Activated T-helper 2 cell treated with anti-CD3 and anti-CD28 coated beads, Interferon-gamma antibody, Interleukin-2, Interleukin-4, amounts not matched to agents 10 μg/mL and 5 μg/mL and 100 μg/mL, durations not matched to agents 14 hours and 24 hours and 36 hours (primary cell): ENCODE measurements around the gene CDC42. TPM values are rescaled to one million over a fixed set of nuclear protein-coding genes. Genes with fewer than 3 reads are reported as not detected.
"Not testable (repeated sequence)": the region's sequence is repeated elsewhere in the genome, so short reads cannot be mapped to it uniquely, and the experiment has no call there.

Source experiments
- DNase-seq: peaks from one replicate; pipeline ENCODE4 v3.0.0; 2021; ENCODE audit warnings: low spot score
- H3K27ac Mint-ChIP-seq: one replicate; pipeline ENCODE4 v1.8.0; 2021; ENCODE audit warnings: mixed read lengths
- H3K27me3 Mint-ChIP-seq: one replicate; pipeline ENCODE4 v1.8.0; 2021; ENCODE audit warnings: low read depth, mixed read lengths
- H3K36me3 Mint-ChIP-seq: one replicate; pipeline ENCODE4 v1.8.0; 2021; ENCODE audit warnings: low read depth, mixed read lengths
- H3K4me1 Mint-ChIP-seq: one replicate; pipeline ENCODE4 v1.8.0; 2021; ENCODE audit warnings: low read depth, mixed read lengths
- H3K4me3 Mint-ChIP-seq: one replicate; pipeline ENCODE4 v1.8.0; 2021; ENCODE audit warnings: low read depth, mild to moderate bottlenecking, moderate library complexity, mixed read lengths
- H3K9me3 Mint-ChIP-seq: one replicate; pipeline ENCODE4 v1.8.0; 2021; ENCODE audit warnings: mixed read lengths
- intact Hi-C: fragments of 100-400 bp; cut with micrococcal nuclease; formaldehyde crosslinking; loops from one replicate; pipeline ENCODE4 v1.15.1; 2023
- total RNA-seq: library from RNA; stranded (reverse); gene quantifications from 2 replicates; pipeline ENCODE4 v1.2.3, GENCODE V29; 2022

CDC42 gene
- total RNA-seq, 1 donor from 2014 or later, result 342 TPM

DNA sequence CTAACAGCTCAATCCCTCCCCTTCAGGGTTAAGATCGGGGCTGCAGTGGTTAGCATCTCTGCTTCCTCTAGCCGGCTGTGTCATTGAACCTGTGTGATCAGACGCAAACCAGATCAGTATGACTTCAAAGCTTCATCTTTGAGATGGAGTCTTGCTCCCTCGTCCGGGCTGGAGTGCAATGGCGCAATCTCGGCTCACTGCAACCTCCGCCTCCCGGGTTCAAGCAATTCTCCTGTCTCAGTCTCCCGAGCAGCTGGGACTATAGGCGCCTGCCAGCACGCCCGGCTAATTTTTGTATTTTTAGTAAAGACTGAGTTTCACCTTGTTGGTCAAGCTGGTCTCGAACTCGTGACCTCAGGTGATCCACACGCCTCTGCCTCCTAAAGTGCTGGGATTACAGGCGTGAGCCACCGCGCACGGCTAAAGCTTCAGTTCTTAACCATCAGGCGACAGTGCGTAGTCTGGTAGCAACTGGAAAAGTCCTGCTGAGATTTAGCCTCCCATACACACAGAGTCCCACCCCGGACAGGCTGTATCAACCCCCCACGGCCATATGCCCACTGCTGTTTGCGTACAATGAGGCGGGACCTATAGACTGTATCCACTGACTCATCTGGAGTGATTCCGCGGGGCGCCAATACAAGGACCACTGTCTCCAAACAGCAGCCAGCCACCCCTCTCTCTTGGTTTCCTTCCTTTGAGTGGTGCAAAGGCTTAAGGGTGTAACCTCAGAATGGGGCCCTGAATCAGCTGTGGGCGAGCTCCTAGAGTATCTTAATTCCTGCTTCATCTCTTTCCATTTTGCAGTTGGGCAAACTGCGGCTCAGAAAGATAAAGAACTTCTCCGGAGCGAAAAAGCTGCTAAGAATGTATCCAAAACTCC lies 27.8 kb upstream of the CDC42 start:
- Mint-ChIP-seq H3K27me3 (no peaks in the 10 kb centered on the region), H3K4me1 (peaks cover 35% of the 10 kb centered on the region), H3K36me3 (no peaks in the 10 kb centered on the region), H3K27ac (peak overlapping the region; percentile 100), H3K9me3 (no peaks in the 10 kb centered on the region), H3K4me3 (peak overlapping the region; percentile 91)
- DNase-seq, result peak; percentile 75
- intact Hi-C loops, result loop anchor here (1.0 to 10.0 kb wide), 6 partner anchors 15 to 680 kb away; partner anchors contain the start of gene USP48

DNA sequence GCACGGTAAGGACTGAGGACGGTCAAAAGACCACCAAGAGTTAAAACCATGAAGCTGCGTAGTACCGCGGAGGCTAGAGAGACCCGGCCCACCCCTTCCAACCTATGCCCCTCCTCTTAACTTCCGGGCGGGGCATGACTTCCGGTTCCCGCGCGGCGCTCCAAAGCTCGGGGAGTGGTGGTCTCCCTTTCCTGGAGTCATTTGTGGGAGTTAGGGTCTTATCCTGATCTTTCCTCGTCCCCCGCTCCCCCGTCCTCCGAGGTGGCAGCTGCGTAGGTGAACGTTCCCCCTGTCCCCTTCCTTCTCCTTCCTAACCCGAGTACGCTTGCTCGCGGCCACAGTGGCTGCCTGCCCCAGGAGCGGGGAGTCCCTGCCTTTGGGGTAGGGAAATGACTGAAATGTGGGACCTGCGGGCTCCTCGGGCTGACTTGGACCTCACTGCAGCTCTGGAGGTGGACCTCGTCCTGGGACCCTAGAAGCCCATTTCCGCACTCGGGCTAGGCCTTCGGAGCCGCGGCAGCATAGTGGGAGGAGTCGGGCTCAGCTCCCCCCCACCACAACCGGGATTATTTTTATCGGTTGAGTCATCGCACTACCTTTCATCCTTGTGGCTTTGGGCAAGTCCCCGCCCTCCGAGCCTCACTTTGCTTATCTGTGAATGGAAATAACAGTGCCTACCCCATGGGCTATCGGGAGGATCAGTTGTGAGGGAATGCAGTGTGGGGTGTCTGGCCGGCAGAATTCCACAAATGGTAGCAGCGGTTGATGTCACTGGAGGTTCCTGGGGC lies 26.9 kb upstream of the CDC42 start:
- Mint-ChIP-seq H3K4me1 (peaks cover 41% of the 10 kb centered on the region), H3K4me3 (peak overlapping the region; percentile 91), H3K9me3 (no peaks in the 10 kb centered on the region), H3K36me3 (no peaks in the 10 kb centered on the region), H3K27ac (peak overlapping the region; percentile 100), H3K27me3 (no peaks in the 10 kb centered on the region)
- intact Hi-C loops, result loop anchor here (1.0 to 10.0 kb wide), 6 partner anchors 14 to 681 kb away; partner anchors contain the start of gene USP48
- DNase-seq, result peak; percentile 91

- Mint-ChIP-seq H3K4me3 (peak overlapping the region; percentile 91), H3K27me3 (no peaks in the 10 kb centered on the region), H3K27ac (peak overlapping the region; percentile 100), H3K9me3 (no peaks in the 10 kb centered on the region), H3K36me3 (no peaks in the 10 kb centered on the region), H3K4me1 (peaks cover 50% of the 10 kb centered on the region)
- intact Hi-C loops, result loop anchor here (10.0 kb wide), 1 partner anchor 682 kb away; no protein-coding TSS in a partner anchor
- DNase-seq, result no peak
Measured at GRCh38 chr1:22026924-22027289, 25.6 kb upstream of the CDC42 start.

GRCh38 chr1:22030057-22030456 lies 22.5 kb upstream of the CDC42 start:
- intact Hi-C loops, result no loop called here
- no peak overlapping the region for H3K27ac Mint-ChIP-seq
- H3K36me3 Mint-ChIP-seq, result no peaks in the 10 kb centered on the region
- H3K4me3 Mint-ChIP-seq, result no peak overlapping the region
- no peaks in the 10 kb centered on the region for H3K9me3 Mint-ChIP-seq
- DNase-seq, result no peak
- H3K4me1 Mint-ChIP-seq, result peaks cover 35% of the 10 kb centered on the region
- no peaks in the 10 kb centered on the region for H3K27me3 Mint-ChIP-seq

DNA sequence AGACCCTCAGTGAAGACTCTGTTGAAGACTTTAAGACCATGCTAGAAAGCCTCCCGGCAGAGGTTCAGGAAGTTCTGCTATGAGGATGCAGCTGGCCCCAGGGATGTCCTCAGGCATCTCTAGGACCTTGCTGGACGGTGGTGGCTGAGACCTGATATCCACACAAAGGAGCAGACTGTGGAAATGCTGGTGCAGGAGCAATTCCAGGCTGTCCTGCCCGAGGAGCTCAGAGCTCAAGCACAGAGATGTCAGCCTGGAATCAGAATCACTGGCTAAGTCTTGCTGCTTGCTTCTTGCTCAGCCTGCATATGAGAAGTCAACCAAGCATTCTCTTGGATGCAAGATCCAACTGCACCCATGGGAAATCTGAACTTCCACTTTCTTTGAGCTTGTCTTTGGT lies 22.0 kb upstream of the CDC42 start:
- H3K27ac Mint-ChIP-seq, result no peak overlapping the region
- no peaks in the 10 kb centered on the region for H3K36me3 Mint-ChIP-seq
- peaks cover 35% of the 10 kb centered on the region for H3K4me1 Mint-ChIP-seq
- no peak for DNase-seq
- intact Hi-C loops, result no loop called here
- H3K9me3 Mint-ChIP-seq, result no peaks in the 10 kb centered on the region
- no peaks in the 10 kb centered on the region for H3K27me3 Mint-ChIP-seq
- H3K4me3 Mint-ChIP-seq, result no peak overlapping the region

DNA sequence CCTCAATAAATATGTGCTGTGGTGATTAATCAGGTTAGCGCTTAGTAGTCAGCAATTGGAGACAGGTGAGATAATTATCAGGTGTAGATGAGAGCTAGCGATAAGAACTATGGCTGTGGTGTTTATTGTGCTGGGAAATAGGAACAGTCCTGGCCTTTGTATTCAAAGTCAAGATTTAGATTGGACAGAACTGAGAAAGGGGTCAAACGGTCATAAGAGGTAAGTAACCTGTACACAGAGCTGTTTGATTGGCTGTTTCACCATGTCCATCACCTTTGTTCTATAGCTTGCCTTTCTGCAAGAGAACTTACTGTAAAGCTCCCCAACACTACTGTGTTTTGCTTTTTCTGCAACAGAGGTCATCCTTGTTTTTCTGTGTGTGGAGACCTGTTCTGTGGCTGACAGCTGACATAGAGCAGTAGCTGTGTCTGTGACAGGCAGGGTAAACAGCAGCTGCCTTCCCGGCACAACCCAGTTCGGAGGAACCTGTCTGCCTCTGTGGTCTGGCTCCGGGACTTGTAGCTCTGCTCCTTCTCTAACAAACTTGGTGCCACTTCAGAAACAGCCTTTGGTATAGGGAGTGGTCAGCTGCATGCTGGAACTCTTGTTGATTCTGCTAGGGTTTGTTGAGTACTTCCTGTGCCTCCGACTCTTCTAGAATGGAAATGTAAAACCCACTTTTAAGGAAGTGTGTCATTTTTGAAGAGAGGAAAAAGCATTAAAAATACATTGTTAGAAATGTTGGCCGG lies 21.1 kb upstream of the CDC42 start:
- Mint-ChIP-seq H3K4me3 (peak overlapping the region; percentile 30), H3K36me3 (no peaks in the 10 kb centered on the region), H3K4me1 (peaks cover 30% of the 10 kb centered on the region), H3K9me3 (no peaks in the 10 kb centered on the region), H3K27me3 (no peaks in the 10 kb centered on the region), H3K27ac (peak overlapping the region; percentile 79)
- DNase-seq, result peak; percentile 30
- intact Hi-C loops, result no loop called here

DNA sequence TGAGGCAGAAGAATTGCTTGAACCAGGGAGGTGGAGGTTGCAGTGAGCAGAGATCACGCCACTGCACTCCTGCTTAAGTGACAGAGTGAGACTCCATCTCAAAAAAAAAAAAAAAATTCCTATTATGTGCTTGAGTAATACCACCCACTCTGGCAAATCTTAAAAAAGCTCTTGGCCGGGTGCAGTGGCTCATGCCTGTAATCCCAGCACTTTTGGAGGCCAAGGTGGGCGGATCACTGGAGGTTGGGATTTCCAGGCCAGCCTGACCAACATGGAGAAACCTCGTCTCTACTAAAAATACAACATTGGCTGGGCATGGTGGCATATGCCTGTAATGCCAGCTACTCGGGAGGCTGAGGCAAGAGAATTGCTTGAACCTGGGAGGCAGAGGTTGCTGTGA lies 17.7 kb upstream of the CDC42 start:
- H3K9me3 Mint-ChIP-seq, H3K27ac Mint-ChIP-seq, DNase-seq, intact Hi-C loops, H3K27me3 Mint-ChIP-seq, H3K36me3 Mint-ChIP-seq, H3K4me3 Mint-ChIP-seq: not testable (repeated sequence)
- H3K4me1 Mint-ChIP-seq, result peaks cover 33% of the 10 kb centered on the region

DNA sequence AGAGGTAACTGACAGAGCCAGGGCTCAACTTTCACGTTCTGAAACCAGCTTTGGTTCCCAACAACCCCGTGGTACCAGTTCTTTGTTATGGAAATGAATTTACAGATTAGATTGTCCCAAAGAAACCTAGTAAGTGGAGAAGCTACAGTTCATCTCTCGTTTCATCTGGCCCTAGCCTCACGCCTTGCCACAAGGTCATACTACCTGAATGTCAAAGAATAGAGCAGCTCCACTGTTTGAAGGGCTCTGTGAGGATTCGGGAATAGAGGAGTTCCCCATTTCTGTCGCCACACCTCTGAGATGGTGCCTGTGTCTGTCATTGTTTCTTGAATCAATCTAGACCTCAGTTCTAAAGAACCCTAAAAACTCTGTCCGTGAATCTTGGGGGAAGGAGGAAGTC lies 15.0 kb upstream of the CDC42 start:
- H3K9me3 Mint-ChIP-seq, result no peaks in the 10 kb centered on the region
- no peaks in the 10 kb centered on the region for H3K27me3 Mint-ChIP-seq
- peak overlapping the region; percentile 42 for H3K27ac Mint-ChIP-seq
- H3K4me3 Mint-ChIP-seq, result no peak overlapping the region
- no peaks in the 10 kb centered on the region for H3K36me3 Mint-ChIP-seq
- DNase-seq, result no peak
- intact Hi-C loops, result no loop called here
- peaks cover 30% of the 10 kb centered on the region for H3K4me1 Mint-ChIP-seq

- DNase-seq, result no peak
- H3K36me3 Mint-ChIP-seq, result no peaks in the 10 kb centered on the region
- intact Hi-C loops, result no loop called here
- no peaks in the 10 kb centered on the region for H3K9me3 Mint-ChIP-seq
- peaks cover 35% of the 10 kb centered on the region for H3K4me1 Mint-ChIP-seq
- H3K27ac Mint-ChIP-seq, result peak overlapping the region; percentile 95
- no peak overlapping the region for H3K4me3 Mint-ChIP-seq
- H3K27me3 Mint-ChIP-seq, result no peaks in the 10 kb centered on the region
Measured at GRCh38 chr1:22038036-22038435, 14.5 kb upstream of the CDC42 start.

- Mint-ChIP-seq H3K27ac (peak overlapping the region; percentile 95), H3K4me3 (peak overlapping the region; percentile 55), H3K36me3 (no peaks in the 10 kb centered on the region), H3K4me1 (peaks cover 40% of the 10 kb centered on the region), H3K9me3 (no peaks in the 10 kb centered on the region), H3K27me3 (no peaks in the 10 kb centered on the region)
- intact Hi-C loops, result loop anchor here (1.0 kb wide), 2 partner anchors 9 to 14 kb away; no protein-coding TSS in a partner anchor
- peak; percentile 92 for DNase-seq
Measured at GRCh38 chr1:22039594-22040285, 12.8 kb upstream of the CDC42 start.

DNA sequence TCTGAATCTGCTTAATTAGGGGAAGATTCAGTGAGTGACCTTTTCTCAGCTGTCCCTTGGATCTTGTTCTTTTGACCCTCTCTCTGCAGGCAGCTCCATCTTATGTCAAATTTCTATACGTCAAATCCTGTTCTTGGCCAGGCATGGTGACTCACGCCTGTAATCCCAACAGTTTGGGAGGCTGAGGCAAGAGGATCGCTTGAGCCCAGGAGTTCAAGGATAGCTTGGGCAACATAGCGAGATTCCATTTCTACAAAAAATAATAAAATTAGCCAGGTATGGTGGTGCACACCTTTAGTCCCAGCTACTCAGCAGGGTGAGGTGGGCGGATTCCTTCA lies 12.3 kb upstream of the CDC42 start:
- Mint-ChIP-seq H3K9me3 (peaks cover 2% of the 10 kb centered on the region), H3K4me1 (peaks cover 45% of the 10 kb centered on the region), H3K27ac (peak overlapping the region; percentile 95), H3K4me3 (peak overlapping the region; percentile 55), H3K36me3 (peaks cover 2% of the 10 kb centered on the region), H3K27me3 (no peaks in the 10 kb centered on the region)
- no peak for DNase-seq
- intact Hi-C loops, result loop anchor here (1.0 kb wide), 1 partner anchor 8 kb away; no protein-coding TSS in a partner anchor

DNA sequence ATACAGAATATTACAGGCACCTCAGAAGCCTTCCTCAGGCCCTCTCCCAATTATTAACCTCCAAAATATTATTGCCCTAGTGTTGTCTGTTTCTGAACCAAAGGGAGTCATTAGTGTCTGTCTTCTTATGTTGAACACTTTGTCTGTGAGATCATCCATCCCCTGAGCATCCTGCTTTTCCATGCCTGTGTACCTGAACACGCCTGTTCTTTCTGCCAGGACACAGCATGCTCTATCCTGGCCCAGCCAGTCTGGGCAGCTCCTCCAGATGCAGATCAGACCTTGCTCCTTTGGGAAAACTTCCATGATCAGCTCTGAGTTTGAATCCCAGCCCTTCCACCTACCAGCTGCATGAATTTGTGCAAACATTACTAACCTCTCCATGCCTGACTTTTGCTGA lies 11.0 kb upstream of the CDC42 start:
- intact Hi-C loops, result no loop called here
- H3K4me1 Mint-ChIP-seq, result peaks cover 50% of the 10 kb centered on the region
- peaks cover 6% of the 10 kb centered on the region for H3K9me3 Mint-ChIP-seq
- no peak overlapping the region for H3K4me3 Mint-ChIP-seq
- no peak for DNase-seq
- H3K36me3 Mint-ChIP-seq, result peaks cover 5% of the 10 kb centered on the region
- no peaks in the 10 kb centered on the region for H3K27me3 Mint-ChIP-seq
- peak overlapping the region; percentile 19 for H3K27ac Mint-ChIP-seq
